ENCODE data around the gene RAB6B. TPM values are rescaled to one million over a fixed set of nuclear protein-coding genes. Genes with fewer than 3 reads are reported as not detected.

Gene RAB6B
- total and polyA plus RNA-seq, 10 donors, result 1.3 to 20.4 (median 8.5) TPM

- Histone ChIP-seq H3K36me3 (peaks cover 0 to 46% (median 0%) of the 10 kb centered on the region in 6 donors), H3K27me3 (replicated peaks in 1 of 7) (peaks cover 0 to 8% (median 0%) of the 10 kb centered on the region in 7 donors), H3K9me3 (no peaks in the 10 kb centered on the region), H3K4me3 (no peak overlapping the region), H3K4me1 (peaks cover 0 to 32% (median 7%) of the 10 kb centered on the region in 6 donors), H3K27ac (no peak overlapping the region)
- intact Hi-C loops (cut with DNase I; ENCODE audit: low total_unique reads), result no loop called here
- WGBS, 5 donors, result 81 to 85% (median 81%) methylated on average over 2 of the region's 2 CpGs
- DNase-seq, result peak; percentile 44
- TF ChIP-seq CTCF (IDR thresholded peaks at IDR 0.05 in 8 of 11, conservative IDR thresholded peaks at IDR 0.05 in 3 of 11) (no peak), POLR2AphosphoS5 (IDR thresholded peaks at IDR 0.05) (no peak), POLR2A (IDR thresholded peaks at IDR 0.05) (no peak)
These were observed 47.4 kb upstream of the RAB6B start for GRCh38 chr3:133943031-133943535.

- no peak overlapping the region for H3K27ac ChIP-seq
- DNase-seq, result peak; percentile 18
- peaks cover 0 to 8% (median 0%) of the 10 kb centered on the region in 7 donors for H3K27me3 ChIP-seq (replicated peaks in 1 of 7)
- WGBS, 5 donors, result 84 to 91% (median 87%) methylated on average over 7 of the region's 7 CpGs
- no peak overlapping the region for H3K4me3 ChIP-seq
- peaks cover 0 to 30% (median 6%) of the 10 kb centered on the region in 6 donors for H3K4me1 ChIP-seq
- H3K36me3 ChIP-seq, result peaks cover 0 to 52% (median 0%) of the 10 kb centered on the region in 6 donors
- intact Hi-C loops (cut with DNase I; ENCODE audit: low total_unique reads), result no loop called here
- no peaks in the 10 kb centered on the region for H3K9me3 ChIP-seq
- TF ChIP-seq CTCF (IDR thresholded peaks at IDR 0.05 in 8 of 11, conservative IDR thresholded peaks at IDR 0.05 in 3 of 11), result no peak
- TF ChIP-seq POLR2AphosphoS5 (IDR thresholded peaks at IDR 0.05), result no peak
- TF ChIP-seq POLR2A (IDR thresholded peaks at IDR 0.05), result no peak
These were observed 45.7 kb upstream of the RAB6B start for GRCh38 chr3:133941415-133941821.

GRCh38 chr3:133940536-133940935 lies 44.9 kb upstream of the RAB6B start:
- DNase-seq, result peak; percentile 40
- Histone ChIP-seq H3K4me1 (peaks cover 0 to 25% (median 6%) of the 10 kb centered on the region in 6 donors), H3K27ac (no peak overlapping the region), H3K4me3 (no peak overlapping the region), H3K27me3 (replicated peaks in 1 of 7) (peaks cover 0 to 8% (median 0%) of the 10 kb centered on the region in 7 donors), H3K9me3 (no peaks in the 10 kb centered on the region), H3K36me3 (peaks cover 0 to 61% (median 0%) of the 10 kb centered on the region in 6 donors)
- WGBS, 5 donors, result 81 to 92% (median 88%) methylated on average over 10 of the region's 10 CpGs
- no peak for TF ChIP-seq CTCF (IDR thresholded peaks at IDR 0.05 in 8 of 11, conservative IDR thresholded peaks at IDR 0.05 in 3 of 11)
- TF ChIP-seq POLR2A (IDR thresholded peaks at IDR 0.05), result no peak
- TF ChIP-seq POLR2AphosphoS5 (IDR thresholded peaks at IDR 0.05), result no peak
- intact Hi-C loops (cut with DNase I; ENCODE audit: low total_unique reads), result no loop called here

- Histone ChIP-seq H3K4me1 (peaks cover 0 to 19% (median 4%) of the 10 kb centered on the region in 6 donors), H3K36me3 (peaks cover 0 to 65% (median 0%) of the 10 kb centered on the region in 6 donors), H3K27ac (no peak overlapping the region), H3K4me3 (no peak overlapping the region), H3K9me3 (no peaks in the 10 kb centered on the region), H3K27me3 (replicated peaks in 1 of 7) (peaks cover 0 to 8% (median 0%) of the 10 kb centered on the region in 7 donors)
- WGBS, 5 donors, result 68 to 88% (median 75%) methylated on average over 1 of the region's 1 CpG
- peak; percentile 17 for DNase-seq
- TF ChIP-seq POLR2A (IDR thresholded peaks at IDR 0.05) (no peak), CTCF (IDR thresholded peaks at IDR 0.05 in 8 of 11, conservative IDR thresholded peaks at IDR 0.05 in 3 of 11) (no peak), POLR2AphosphoS5 (IDR thresholded peaks at IDR 0.05) (no peak)
- intact Hi-C loops (cut with DNase I; ENCODE audit: low total_unique reads), result no loop called here
These were observed 43.8 kb upstream of the RAB6B start for GRCh38 chr3:133939463-133939835.
